K562 (cell line): ENCODE data around the gene SYPL2. TPM values are rescaled to one million over a fixed set of nuclear protein-coding genes. Genes with fewer than 3 reads are reported as not detected.
A peak's percentile ranks its signal among the peaks of the same experiment; 100 is the strongest.

ENCODE experiments used
- BMI1 ChIP-seq: fragments of 150-350 bp; IDR thresholded peaks from 2 replicates; pipeline ENCODE4 v1.6.1; 2014; ENCODE audit warnings: low read length
- GABPA ChIP-seq: fragments of 200-800 bp; sonication (Bioruptor generic); conservative IDR thresholded peaks from 2 replicates; pipeline ENCODE4 v1.6.1; 2016; ENCODE audit warnings: low read depth, missing genetic modification characterization, missing compliant biosample characterization
- PCBP1 ChIP-seq: fragments of 200-400 bp; formaldehyde crosslinking; IDR thresholded peaks from 2 replicates; pipeline ENCODE4 v1.6.1; 2018; ENCODE audit warnings: mild to moderate bottlenecking, low read depth, low read length; ENCODE audit not compliant: poor library complexity, severe bottlenecking
- PTRF ChIP-seq: fragments of 450-650 bp; IDR thresholded peaks from 2 replicates; pipeline ENCODE4 v1.6.1; 2016; ENCODE audit warnings: mild to moderate bottlenecking, missing genetic modification characterization, missing compliant biosample characterization
- RBM22 ChIP-seq: fragments of 200-400 bp; formaldehyde crosslinking; IDR thresholded peaks from 2 replicates; pipeline ENCODE4 v1.6.1; 2018; ENCODE audit warnings: low read length, low read depth; ENCODE audit not compliant: poor library complexity, severe bottlenecking
- RCOR1 ChIP-seq, 2 experiments: IDR thresholded peaks; 2 replicates each; pipeline ENCODE4 v1.6.1; 2012; ENCODE audit warnings: low read depth in 2 of 2, low read length in 2 of 2, borderline replicate concordance in 1 of 2, improper control_type of control experiment in 1 of 2
- SNIP1 ChIP-seq: fragments of 450-650 bp; IDR thresholded peaks from 2 replicates; pipeline ENCODE4 v1.7.1; 2017; ENCODE audit warnings: low read depth, mild to moderate bottlenecking
- SP2 ChIP-seq: IDR thresholded peaks from 2 replicates; pipeline ENCODE4 v1.6.1; 2011; ENCODE audit warnings: mild to moderate bottlenecking, low read depth, low read length, moderate library complexity; ENCODE audit not compliant: poor library complexity, severe bottlenecking; ENCODE audit errors: extremely low read depth
- TGIF2 ChIP-seq: sonication (generic); formaldehyde crosslinking; IDR thresholded peaks from 2 replicates; pipeline ENCODE4 v1.8.1; 2022; ENCODE audit warnings: mild to moderate bottlenecking, missing genetic modification reagents, moderate library complexity
- ZNF431 ChIP-seq: sonication (generic); formaldehyde crosslinking; IDR thresholded peaks from 2 replicates; pipeline ENCODE4 v1.8.0; 2022; ENCODE audit warnings: mild to moderate bottlenecking, missing genetic modification reagents
- ZNF586 ChIP-seq: fragments of 450-650 bp; formaldehyde crosslinking; conservative IDR thresholded peaks from 2 replicates; pipeline ENCODE4 v1.4.0; 2020; ENCODE audit warnings: mild to moderate bottlenecking, moderate library complexity
- polyA plus RNA-seq, 8 experiments: library from polyadenylated mRNA; depleted of rRNA in 4 of 8; stranded (reverse) in 5 of 8; unstranded in 3 of 8; fragments of >200 nt; fragmentation: Nextera tagmentation in 2 of 8; fragmentation: Illumina TruSeq in 1 of 8; extraction: Ambion mirVana in 2 of 8; extraction: Trizol in 1 of 8; gene quantifications; 2 replicates each; pipeline versions ENCODE4 v1.2.1 to v1.2.3, GENCODE V29; 2011 to 2014; ENCODE audit warnings: inconsistent platforms in 1 of 8, missing spikeins in 1 of 8
- total RNA-seq, 7 experiments: library from RNA; depleted of rRNA in 6 of 7; stranded (reverse); fragments of >200 nt in 6 of 7; fragmentation: Illumina TruSeq in 2 of 7; extraction: Trizol in 2 of 7; gene quantifications; 2 replicates each; pipeline versions ENCODE4 v1.2.1 to v1.2.3, GENCODE V29; 2011 to 2021; ENCODE audit warnings: low replicate concordance in 1 of 7
- TF ChIP-seq, protein P1 (sequence below): fragments of 250-450 bp; sonication (Bioruptor Pico); IDR thresholded peaks from 2 replicates; pipeline ENCODE4 v1.5.1; 2021; ENCODE audit warnings: mild to moderate bottlenecking
- TF ChIP-seq, protein P2 (sequence below): sonication (generic); formaldehyde crosslinking; IDR thresholded peaks from 2 replicates; pipeline ENCODE4 v1.8.1; 2023; ENCODE audit warnings: mild to moderate bottlenecking, missing genetic modification reagents, moderate library complexity
- TF ChIP-seq, protein P3 (sequence below): fragments of 450-650 bp; formaldehyde crosslinking; IDR thresholded peaks from 2 replicates; pipeline ENCODE4 v1.4.0; 2020; ENCODE audit warnings: mild to moderate bottlenecking, moderate library complexity
- TF ChIP-seq, protein P4 (sequence below): sonication (generic); formaldehyde crosslinking; IDR thresholded peaks from 2 replicates; pipeline ENCODE4 v1.8.0; 2022; ENCODE audit warnings: mild to moderate bottlenecking, missing genetic modification reagents
- TF ChIP-seq, protein P5 (sequence below): sonication (generic); formaldehyde crosslinking; IDR thresholded peaks from 2 replicates; pipeline ENCODE4 v1.8.0; 2022; ENCODE audit warnings: missing genetic modification reagents, mild to moderate bottlenecking, moderate library complexity, borderline replicate concordance
- TF ChIP-seq, protein P6 (sequence below), 2 experiments: fragments of 200-800 bp in 1 of 2; sonication (Bioruptor generic) in 1 of 2; sonication (generic) in 1 of 2; formaldehyde crosslinking in 1 of 2; IDR thresholded peaks in 1 of 2; conservative IDR thresholded peaks in 1 of 2; 2 replicates each; pipeline versions ENCODE4 v1.5.0 to v1.6.1; 2016 to 2020; ENCODE audit warnings: missing compliant biosample characterization in 1 of 2, missing genetic modification characterization in 1 of 2, missing genetic modification reagents in 1 of 2

SYPL2 gene
- total and polyA plus RNA-seq, 9 of the 15 experiments (the other 6 are each of a cell fraction or from before 2014, with no cell fraction given): 0.03 to 0.20 (median 0.07) TPM; not detected in 2

DNA sequence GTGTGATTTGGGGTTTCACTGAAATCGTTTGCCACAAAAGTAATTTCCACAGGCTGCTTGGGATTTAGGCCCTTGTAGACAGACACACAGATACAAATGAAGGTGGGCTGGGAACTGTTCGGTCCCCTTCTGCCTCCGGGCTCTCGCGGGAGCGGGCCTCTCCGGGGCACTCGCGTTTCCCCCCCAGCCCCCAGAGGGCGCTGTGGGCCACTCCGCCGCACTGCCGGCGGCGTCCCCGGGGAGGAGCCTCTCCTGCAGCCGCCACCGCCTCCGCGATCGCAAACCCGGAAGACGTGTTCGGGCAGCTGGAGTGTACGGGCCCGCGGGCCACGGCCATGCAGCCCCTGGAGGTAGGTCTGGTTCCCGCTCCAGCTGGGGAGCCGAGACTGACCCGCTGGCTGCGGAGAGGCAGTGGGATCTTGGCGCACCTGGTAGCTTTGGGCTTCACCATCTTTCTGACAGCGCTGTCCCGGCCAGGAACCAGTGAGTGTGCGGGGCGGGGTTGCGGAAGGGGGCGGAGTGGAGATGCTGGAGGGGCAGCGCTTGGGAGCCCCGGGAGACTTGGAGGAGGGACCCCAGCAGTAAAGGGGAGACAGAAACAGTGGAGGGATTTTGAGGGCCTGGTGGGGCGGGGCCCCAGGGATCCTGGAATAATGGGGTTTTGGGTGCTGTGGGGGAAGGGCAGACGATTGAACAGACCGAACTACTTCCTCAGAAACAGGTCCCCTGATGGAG lies 27.6 kb downstream of the SYPL2 start, which contains the start of gene CYB561D1 (continued):
- TF ChIP-seq SNIP1 (no peak), ZNF586 (CRISPR knock-in tag) (no peak), BMI1 (no peak), SP2 (peak; percentile 35), ZNF431 (no peak), RBM22 (no peak), RCOR1 (IDR thresholded peaks at IDR 0.05; ENCODE audit: borderline replicate concordance in 1 of 2, low read depth in 2 of 2, low read length in 2 of 2) (peak in 1 of 2 experiments; percentile 79; a peak in 2 of 4 replicates), GABPA (peak; percentile 67), PTRF (tag) (no peak), TGIF2 (CRISPR knock-in tag) (no peak), PCBP1 (peak; percentile 37)
- TF ChIP-seq, protein P1, sequence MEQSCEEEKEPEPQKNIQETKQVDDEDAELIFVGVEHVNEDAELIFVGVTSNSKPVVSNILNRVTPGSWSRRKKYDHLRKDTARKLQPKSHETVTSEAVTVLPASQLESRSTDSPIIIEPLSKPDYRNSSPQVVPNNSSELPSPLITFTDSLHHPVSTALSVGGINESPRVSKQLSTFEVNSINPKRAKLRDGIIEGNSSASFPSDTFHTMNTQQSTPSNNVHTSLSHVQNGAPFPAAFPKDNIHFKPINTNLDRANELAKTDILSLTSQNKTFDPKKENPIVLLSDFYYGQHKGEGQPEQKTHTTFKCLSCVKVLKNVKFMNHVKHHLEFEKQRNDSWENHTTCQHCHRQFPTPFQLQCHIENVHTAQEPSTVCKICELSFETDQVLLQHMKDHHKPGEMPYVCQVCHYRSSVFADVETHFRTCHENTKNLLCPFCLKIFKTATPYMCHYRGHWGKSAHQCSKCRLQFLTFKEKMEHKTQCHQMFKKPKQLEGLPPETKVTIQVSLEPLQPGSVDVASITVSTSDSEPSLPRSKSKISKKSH (CRISPR knock-in tag): no peak
- TF ChIP-seq, protein P2, sequence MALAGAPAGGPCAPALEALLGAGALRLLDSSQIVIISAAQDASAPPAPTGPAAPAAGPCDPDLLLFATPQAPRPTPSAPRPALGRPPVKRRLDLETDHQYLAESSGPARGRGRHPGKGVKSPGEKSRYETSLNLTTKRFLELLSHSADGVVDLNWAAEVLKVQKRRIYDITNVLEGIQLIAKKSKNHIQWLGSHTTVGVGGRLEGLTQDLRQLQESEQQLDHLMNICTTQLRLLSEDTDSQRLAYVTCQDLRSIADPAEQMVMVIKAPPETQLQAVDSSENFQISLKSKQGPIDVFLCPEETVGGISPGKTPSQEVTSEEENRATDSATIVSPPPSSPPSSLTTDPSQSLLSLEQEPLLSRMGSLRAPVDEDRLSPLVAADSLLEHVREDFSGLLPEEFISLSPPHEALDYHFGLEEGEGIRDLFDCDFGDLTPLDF (CRISPR knock-in tag): no peak
- TF ChIP-seq, protein P3, sequence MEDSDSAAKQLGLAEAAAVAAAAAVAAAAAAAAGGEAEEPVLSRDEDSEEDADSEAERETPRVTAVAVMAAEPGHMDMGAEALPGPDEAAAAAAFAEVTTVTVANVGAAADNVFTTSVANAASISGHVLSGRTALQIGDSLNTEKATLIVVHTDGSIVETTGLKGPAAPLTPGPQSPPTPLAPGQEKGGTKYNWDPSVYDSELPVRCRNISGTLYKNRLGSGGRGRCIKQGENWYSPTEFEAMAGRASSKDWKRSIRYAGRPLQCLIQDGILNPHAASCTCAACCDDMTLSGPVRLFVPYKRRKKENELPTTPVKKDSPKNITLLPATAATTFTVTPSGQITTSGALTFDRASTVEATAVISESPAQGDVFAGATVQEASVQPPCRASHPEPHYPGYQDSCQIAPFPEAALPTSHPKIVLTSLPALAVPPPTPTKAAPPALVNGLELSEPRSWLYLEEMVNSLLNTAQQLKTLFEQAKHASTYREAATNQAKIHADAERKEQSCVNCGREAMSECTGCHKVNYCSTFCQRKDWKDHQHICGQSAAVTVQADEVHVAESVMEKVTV (CRISPR knock-in tag): peak; percentile 64
- TF ChIP-seq, protein P4, sequence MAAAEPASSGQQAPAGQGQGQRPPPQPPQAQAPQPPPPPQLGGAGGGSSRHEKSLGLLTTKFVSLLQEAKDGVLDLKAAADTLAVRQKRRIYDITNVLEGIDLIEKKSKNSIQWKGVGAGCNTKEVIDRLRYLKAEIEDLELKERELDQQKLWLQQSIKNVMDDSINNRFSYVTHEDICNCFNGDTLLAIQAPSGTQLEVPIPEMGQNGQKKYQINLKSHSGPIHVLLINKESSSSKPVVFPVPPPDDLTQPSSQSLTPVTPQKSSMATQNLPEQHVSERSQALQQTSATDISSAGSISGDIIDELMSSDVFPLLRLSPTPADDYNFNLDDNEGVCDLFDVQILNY (CRISPR knock-in tag): no peak; the same call in 1 of the 2 replicates
- TF ChIP-seq, protein P5, sequence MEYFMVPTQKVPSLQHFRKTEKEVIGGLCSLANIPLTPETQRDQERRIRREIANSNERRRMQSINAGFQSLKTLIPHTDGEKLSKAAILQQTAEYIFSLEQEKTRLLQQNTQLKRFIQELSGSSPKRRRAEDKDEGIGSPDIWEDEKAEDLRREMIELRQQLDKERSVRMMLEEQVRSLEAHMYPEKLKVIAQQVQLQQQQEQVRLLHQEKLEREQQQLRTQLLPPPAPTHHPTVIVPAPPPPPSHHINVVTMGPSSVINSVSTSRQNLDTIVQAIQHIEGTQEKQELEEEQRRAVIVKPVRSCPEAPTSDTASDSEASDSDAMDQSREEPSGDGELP (CRISPR knock-in tag): peak; percentile 98
- TF ChIP-seq, protein P6, sequence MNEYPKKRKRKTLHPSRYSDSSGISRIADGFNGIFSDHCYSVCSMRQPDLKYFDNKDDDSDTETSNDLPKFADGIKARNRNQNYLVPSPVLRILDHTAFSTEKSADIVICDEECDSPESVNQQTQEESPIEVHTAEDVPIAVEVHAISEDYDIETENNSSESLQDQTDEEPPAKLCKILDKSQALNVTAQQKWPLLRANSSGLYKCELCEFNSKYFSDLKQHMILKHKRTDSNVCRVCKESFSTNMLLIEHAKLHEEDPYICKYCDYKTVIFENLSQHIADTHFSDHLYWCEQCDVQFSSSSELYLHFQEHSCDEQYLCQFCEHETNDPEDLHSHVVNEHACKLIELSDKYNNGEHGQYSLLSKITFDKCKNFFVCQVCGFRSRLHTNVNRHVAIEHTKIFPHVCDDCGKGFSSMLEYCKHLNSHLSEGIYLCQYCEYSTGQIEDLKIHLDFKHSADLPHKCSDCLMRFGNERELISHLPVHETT (CRISPR knock-in tag; conservative IDR thresholded peaks at IDR 0.05 in 1 of 2, IDR thresholded peaks at IDR 0.05 in 1 of 2): no peak
